Head of caudate nucleus (tissue), 42 donors: Measurements from ENCODE around the gene SLC7A10.
A peak's percentile ranks its signal among the peaks of the same experiment; 100 is the strongest.

Source experiments
- DNase-seq, 42 donors: peaks; one replicate each; pipeline versions ENCODE4 v3.0.0 to v3.0.0-alpha.2; 2020 to 2021; ENCODE audit warnings: mixed read lengths in 7 of 42
- intact Hi-C: fragments of 100-400 bp; cut with DNase I; formaldehyde crosslinking; loops from one replicate; pipeline ENCODE4 v1.15.0; 2022

The SLC7A10 gene

DNA sequence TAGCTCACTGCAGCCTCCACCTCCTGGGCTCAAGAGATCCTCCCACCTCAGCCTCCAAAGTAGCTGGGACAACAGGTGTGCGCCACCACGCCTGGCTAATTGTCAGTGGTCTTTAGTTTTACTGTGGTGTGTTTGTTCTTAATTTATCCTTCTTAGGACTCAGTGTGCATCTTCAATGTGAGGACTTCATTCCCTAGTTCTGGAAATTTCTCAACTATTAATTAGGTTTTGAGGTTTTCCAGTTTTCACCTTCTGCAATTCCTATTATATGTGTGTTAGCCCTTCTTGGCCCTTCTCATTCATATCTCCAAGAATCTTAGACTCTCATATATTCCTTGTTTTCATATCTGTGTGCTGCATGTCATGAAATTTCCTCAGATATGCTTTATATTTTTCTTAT lies 32.2 kb upstream of the SLC7A10 start:
- intact Hi-C loops, result no loop called here
- no peak for DNase-seq

DNA sequence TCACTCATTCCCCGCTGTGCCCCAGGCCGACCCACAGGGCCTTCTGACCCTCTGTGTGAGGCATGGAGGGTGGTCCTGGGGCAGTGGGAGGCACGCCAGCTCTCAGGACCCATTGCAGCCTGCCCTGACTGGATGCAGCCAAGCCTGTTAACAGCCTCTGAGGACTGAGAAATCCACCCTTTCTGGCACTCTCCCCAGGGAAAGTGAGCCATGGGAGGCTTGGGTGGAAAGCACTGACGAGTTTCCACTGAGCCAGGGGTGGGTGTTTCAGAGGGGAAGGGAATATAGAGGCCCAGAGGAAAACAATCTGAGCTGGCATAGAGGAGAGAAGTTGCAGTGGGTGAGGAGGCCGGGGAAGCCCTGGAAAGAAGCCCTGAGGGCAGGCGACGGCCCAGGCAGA lies 30.6 kb upstream of the SLC7A10 start:
- peak in 1 of 42 donors; percentile 58 for DNase-seq
- intact Hi-C loops, result no loop called here

DNA sequence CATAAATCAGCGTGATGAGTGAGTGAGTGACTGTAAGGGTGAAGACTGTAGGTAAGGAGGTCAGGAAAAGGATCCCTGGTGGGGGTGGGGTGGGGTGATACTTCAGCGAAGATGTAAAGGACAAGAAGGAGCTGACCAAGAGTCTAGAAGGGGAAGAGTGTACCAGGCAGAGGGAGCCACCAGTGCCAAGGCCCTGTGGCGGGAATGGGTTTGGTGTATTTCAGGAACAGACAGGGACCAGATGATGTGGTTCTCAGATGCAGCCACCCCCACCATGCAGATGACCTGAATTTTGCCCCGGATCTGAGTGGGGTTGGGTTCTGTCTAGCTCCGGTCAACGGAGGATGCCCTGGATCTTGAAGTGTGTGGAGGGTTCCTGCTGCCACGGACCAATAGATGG lies 30.1 kb upstream of the SLC7A10 start:
- intact Hi-C loops, result no loop called here
- DNase-seq, result no peak

DNA sequence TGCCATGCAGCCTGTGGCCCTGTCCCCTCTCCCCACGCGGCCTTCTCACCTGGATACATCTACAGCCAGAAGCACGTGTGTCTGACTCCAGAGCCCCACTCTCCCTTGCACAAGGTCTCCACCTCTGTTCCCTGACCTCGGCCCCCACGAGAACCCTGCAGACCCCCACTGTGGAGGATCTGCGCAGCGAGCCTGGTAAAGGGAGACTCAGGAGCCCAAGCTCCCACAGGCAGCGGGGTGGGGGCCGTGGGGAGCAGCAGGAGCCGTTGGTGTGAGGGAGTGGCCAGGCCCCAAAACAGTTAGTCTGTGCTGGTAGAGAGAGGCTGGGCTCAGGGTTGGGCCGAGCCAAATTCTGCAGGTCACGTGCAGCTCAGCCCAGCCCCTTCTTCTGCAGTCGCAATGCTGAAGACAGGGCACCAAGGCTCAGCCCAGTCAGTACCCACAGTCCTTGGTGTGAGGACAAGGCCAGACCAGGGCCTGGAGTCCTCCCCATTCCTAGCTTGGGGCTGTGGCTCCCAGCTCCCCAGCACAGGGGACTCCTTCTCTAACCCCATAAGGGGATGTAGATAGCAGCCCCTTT lies 28.7 kb upstream of the SLC7A10 start:
- DNase-seq, result no peak
- intact Hi-C loops, result no loop called here

DNA sequence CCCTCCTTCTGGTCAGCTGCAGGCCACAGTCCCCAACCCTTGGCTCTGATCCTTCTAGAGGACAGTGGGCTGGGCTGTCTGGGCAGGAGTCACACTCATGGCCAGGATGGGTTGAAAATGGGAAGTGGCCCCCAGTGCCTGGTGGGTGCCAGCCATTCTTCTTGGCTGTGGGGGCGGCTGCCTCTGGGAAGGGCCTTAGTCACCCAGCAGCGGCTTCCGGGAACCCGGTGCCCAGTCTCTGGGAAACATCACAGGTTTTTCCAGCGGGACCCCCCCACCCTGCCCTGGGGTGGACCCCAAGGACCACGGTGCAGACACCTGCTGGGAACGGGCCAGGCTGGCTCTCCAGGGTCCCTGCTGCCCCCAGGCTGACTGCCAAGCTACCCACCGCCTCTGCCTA lies 27.3 kb upstream of the SLC7A10 start:
- peak in 9 of 42 donors; percentile 18 to 58 (median 35) for DNase-seq

DNA sequence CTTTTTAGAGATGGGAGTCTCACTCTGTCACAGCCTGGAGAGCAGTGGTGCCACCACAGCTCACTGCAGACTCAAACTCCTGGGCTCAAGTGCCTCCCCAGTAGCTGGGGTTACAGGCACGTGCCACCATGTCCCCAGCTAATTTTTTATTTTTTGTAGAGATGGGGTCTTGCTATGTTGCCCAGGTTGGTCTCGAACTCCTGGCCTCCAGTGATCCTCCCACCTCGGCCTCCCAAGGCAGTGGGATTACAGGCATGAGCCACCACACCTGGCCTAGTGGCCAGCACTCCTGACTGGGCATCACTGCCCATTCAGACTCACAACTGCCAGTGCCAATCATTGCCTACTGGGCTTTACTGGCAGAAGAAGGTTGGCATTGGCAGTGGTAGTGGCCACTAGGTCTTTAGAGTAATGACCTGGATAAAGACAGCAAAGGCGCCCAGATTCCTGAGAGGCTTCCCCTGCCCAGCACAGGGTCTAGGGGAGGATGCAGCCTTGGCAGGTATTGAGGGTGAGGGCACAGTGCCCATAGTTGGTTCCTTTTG lies 26.8 kb upstream of the SLC7A10 start:
- no peak for DNase-seq
- intact Hi-C loops, result no loop called here

More for the DNA sequence above, 27.3 kb upstream of the SLC7A10 start:
- intact Hi-C loops, result no loop called here

DNA sequence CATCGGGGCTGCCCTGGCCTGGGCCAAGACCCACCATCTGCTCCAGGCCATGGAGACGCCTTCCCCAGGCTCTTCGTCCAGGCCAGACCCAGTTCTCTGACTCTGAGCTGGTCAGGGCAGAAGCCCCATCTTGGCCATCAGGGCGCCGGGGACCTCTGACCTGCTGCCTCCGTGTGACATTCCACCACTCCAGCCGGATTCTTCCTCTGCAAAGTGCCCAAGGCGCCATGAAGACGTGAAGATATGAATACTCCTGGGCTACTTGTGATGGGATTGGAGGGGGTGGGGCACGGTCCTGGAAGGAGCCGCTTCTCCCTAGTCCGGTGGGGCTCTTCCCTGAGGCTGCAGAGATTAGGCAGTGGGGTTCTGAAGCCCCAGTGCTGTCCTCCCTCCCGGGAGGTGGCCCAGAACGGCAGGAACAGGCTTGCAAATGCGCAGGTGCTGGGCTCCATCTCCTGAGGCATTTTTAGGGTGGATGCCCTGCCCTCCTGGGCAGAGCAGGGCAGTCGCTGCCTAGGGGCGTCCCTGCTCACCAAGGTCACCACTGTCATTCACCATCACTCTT lies 26.0 kb upstream of the SLC7A10 start:
- intact Hi-C loops, result no loop called here
- DNase-seq, result no peak

DNA sequence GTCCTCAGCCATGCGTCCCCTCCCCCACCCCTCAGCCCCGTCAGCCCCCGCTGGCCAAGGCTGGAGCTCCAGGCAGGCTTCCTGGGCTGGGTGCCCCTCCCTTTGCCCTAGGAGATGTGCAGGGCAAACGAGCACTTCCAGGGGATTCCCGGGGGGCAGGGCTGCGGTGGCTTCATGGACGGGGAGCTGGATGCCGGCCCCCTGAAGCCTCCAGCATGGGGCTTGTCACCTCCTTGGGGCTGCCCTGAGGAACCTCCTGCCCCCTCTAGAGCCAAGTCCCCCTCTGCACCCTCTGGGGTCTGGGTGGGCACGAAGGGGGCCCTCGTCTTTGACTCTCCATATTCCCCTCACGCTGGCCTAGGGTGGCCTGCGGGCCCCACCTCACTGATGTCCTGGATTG lies 25.4 kb upstream of the SLC7A10 start:
- DNase-seq, result no peak
- intact Hi-C loops, result no loop called here

DNA sequence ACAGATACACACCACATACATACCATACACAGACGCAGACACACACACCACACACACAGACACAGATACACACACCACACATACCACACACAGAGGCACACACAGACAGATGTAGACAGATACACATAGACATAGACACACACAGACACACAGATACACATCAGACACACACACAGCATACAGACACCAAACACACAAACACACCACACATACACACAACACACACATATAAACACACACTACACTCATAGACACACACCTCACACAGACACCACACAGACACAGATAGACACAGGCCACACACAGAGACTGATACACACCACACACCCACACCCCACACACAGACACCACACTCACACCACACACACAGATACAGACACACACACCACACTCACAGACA lies 24.9 kb upstream of the SLC7A10 start:
- intact Hi-C loops, result no loop called here
- no peak for DNase-seq

DNA sequence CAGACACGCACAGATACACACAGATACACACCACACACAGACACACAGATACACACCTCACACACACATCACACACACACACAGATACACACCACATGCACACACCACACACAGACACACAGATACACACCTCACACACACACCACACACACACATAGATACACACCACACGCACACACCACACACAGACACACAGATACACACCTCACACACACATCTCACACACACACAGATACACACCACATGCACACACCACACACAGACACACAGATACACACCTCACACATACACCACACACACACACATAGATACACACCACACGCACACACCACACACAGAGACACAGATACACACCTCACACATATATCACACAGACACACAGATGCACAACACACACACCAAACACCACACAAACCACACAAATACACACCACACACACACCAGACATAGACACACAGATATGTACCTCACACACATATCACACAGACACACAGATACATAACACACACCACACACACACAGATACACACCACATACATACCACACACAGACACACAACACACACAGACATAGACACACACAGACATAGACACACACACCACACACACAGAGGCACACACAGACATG lies 24.2 kb upstream of the SLC7A10 start:
- DNase-seq, result no peak
- intact Hi-C loops, result no loop called here

DNA sequence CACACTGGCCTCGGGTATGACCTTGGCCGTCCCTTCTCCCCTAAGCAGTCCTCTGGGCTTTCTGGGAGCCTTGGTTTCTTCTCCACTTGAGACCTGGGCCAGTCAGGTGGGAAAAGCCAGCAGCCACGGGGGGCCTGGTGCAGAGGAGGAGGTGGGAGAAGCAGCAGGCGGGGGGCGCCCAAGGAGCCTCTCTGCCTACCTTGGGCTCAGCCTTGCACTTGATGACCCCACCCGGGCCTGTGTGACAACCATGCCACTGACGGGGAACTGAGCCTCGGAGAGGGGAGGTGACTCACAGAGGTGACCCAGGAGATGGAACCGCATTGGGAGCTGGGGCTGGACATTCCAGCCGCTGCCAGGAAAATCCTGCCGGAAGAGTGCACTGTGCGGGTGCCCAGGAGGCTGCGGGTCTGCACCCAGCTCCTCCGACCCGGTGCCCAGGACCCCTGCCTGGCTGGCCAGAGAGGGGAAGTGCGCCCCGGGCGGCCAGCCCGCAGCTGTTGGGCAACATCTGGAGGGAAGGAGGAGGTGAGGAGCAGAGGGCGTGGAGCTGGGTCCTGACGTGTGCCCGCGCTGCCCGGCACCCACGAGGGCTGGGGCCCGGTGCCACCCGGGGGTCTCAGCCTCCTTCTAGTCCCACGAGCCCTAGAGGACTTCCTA lies 23.4 kb upstream of the SLC7A10 start:
- intact Hi-C loops, result no loop called here
- no peak for DNase-seq

DNA sequence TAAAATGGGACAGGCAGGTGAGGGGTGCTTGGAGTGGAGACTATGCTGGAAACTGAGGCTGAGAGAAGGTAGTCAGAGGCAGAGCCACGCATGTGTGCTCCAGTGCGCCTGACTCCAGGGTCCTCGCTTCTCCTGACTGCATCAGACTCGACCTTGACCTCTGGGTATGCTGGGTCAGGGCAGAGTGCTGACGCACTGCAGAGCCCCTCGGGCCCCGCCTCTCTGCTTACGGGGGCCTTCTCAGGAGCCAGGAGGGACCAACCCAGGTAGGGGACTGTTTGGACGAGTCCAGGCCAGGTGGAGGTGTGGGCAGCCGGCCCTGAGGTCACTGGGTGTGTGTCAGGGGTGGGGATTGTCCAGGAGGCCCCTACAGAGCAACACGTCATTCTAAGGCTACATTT lies 22.9 kb upstream of the SLC7A10 start:
- no peak for DNase-seq
- intact Hi-C loops, result no loop called here

DNA sequence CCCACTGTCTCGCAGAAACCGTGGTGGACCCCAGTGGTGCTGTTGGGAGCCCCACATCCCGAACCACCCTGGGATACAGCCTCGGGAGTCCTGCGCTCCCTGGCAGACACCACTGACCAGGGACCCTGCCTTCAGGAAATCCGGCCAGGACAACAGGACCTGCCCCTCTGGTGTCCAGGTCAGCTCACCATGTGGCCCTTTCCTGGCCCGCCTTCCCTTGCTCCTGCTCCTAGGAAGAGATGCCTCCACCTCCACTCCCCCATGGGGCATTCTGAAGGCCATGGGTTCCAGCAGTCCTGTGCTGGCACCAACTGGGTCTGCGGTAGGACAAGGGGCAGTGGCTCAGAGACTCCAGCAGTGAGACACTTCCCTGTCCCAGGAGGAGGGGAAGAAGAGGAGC lies 22.5 kb upstream of the SLC7A10 start:
- no peak for DNase-seq
- intact Hi-C loops, result no loop called here

DNA sequence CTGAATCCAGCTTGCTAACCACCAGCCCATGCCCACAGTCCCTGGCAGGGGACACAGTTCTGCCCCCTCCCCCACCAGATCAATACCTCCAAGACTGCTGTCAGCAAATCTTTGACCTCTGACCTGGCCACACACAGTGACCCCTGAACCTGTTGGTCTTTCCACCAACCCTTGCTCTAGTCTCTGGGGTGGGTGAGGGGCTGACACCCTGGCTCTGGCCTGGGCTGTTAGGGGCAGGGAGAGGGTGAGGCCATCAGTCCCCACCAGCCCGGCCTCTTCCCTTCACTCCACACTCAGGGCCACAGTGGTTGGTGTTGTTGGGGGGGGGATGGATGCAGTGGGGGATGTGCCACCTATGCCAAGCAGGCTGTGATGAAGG lies 21.8 kb upstream of the SLC7A10 start:
- no peak for DNase-seq
- intact Hi-C loops, result no loop called here

DNA sequence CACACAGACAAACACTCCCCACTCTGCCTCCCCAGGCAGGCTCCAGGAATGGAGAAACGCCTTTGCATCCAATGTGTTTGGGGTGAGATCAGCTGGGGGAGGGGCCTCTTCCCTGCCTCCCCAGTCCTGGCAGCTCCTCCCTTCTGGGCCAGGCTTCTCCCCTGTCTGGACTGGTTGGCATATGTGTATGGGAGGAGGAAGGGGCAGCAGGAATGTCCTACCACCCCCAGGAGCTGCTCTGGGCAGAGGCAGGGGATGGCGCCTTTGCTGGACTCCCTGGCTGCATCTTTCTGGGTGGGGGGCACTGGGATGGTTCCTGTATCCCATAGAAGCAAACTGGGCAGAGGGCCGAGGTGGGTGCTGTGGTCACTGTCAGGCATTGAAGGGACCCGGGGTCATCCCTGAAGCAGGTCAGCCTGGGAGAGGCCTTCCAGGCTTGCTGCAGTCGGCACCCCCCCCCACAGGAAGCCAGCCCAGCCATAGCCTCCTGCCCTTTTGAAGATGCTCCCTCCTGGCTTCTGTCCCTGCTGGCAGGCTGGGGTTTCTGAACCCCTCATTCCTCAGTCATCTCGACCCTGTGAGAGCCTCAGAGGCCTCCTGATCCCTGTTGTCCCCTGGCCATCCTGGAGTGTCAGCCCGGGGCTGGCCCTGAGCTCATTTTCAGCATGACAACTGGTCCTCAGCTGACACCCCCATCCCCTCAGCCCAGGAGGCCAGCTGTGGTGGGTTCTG lies 21.2 kb upstream of the SLC7A10 start:
- intact Hi-C loops, result no loop called here
- DNase-seq, result no peak

DNA sequence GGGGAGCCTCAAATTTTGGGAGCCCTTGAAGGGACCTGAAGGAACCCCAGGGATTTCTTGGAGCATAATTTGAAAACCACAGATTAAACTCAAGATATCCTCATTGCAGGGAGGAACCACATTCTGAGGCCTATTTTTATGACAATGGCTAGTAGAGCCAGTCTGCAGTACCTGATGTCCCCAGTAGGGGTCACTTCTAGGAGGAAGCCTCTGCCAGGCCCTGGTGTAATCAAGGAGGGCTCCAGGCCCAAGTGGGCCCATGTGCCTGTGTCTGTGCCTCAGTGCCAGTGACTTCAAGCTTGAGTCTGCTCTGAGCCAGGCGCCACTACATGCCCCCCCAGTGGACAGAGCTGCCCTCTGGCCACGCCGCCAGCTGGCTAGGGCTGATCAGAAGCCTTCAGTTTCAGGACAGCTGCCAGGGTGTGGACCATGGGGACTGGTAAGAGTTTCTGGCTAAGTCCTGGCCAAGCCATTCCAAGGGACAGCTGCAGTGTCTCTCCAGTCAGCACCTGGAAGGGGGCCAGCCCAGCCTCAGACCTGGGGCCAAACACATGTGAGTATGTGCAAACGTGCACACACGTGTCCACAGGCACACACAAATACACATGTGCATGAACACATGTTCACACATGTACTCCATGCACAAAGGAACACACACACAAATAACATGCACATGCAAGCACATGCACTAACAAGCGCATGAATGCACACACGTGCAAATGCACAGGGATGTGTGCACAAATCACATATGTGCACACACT lies 20.5 kb upstream of the SLC7A10 start:
- intact Hi-C loops, result no loop called here

DNA sequence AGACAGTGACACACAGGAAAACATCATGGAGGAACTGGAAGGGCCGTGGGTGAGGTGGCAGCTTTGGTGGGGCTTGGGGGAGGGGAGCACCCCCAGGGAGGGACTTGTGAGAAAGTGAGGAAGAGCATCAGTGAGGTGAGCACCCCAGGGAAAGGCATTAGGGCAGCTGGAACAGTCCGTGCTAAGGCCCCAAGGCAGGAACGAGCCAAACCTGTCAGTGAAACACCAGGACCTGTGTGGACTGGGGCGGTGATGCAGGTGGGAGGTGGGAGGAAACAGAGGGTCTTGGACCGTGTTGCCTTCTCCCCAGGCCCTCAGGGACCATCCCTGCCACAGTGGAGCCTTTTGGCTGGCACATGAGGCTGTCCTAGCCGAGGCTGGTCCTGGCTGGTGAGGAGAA lies 17.3 kb upstream of the SLC7A10 start:
- no peak for DNase-seq
- intact Hi-C loops, result no loop called here

More for the DNA sequence above, 20.5 kb upstream of the SLC7A10 start:
- no peak for DNase-seq

DNA sequence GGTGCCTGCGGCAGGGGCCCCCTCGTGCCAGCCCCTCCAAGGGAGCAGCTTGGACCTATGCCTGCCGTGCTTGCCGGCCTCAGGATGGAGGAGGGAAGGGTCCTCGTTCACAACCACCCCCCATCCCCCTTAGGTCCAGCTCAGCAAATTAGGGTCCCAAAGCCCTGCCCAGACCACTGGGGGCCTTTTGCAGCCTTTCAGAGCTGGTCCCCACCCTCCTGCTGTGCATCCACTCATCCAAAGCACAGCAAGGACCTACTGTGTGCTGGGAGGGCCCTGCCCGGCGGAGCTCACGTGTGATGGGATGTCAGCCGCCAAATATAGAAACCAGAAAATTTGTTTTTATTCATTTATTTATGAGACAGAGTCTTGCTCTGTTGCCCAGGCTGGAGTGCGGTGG lies 16.5 kb upstream of the SLC7A10 start:
- intact Hi-C loops, result no loop called here
- DNase-seq, result no peak

DNA sequence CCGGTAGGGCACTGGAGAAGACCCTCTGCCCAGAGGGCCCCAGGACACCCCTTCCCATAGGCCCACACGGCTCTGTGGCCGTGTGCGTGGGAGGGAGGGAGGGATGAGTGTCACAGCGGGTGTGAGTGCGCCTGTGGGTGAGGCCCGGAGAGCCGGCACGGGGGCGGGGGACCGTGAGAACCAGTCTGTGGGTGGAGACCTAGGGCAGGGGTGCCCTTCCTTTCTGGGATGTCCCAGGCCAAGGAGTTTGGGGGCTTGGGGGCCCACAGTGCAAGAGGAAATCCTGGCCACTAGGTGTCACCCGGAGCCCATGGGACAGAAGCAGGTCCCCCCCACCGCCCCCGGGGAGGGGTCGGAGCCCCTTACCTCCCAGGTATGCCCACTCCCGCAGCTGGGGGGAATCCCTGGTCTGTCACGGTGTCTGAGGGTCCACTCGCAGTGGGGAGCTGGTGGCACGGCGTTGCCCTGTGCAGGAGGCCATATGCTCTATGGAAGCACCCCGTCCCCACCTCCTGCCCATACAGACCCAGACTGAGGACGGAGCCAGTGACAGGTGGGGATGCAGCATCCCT lies 16.0 kb upstream of the SLC7A10 start:
- intact Hi-C loops, result no loop called here

More for the DNA sequence above, 16.0 kb upstream of the SLC7A10 start:
- DNase-seq, result peak in 13 of 42 donors; percentile 35 to 72 (median 49)
